Neural progenitor cell (in vitro differentiated cells): ENCODE results near the gene TRIM3. TPM values are rescaled to one million over a fixed set of nuclear protein-coding genes. Genes with fewer than 3 reads are reported as not detected.

ENCODE experiments used
- DNase-seq: peaks from one replicate; pipeline ENCODE4 v3.0.0-alpha.2; 2016; ENCODE audit warnings: low spot score
- H2AFZ ChIP-seq: fragments of 200-600 bp; sonication (generic); replicated peaks from 2 replicates; pipeline ENCODE4 v1.6.1; 2016; ENCODE audit warnings: antibody characterized with exemption
- H3F3A ChIP-seq: fragments of 200-600 bp; sonication (generic); 2 replicates; pipeline ENCODE4 v1.6.1; 2016; ENCODE audit warnings: antibody characterized with exemption, low read depth
- H3K27ac ChIP-seq: fragments of 200-600 bp; sonication (generic); 2 replicates; pipeline ENCODE4 v1.5.1; 2016; ENCODE audit warnings: mild to moderate bottlenecking
- H3K27me3 ChIP-seq: fragments of 200-600 bp; sonication (generic); 2 replicates; pipeline ENCODE4 v1.6.1; 2016; ENCODE audit warnings: mild to moderate bottlenecking, moderate library complexity
- H3K36me3 ChIP-seq: fragments of 200-600 bp; sonication (generic); 2 replicates; pipeline ENCODE4 v1.5.1; 2016
- H3K4me1 ChIP-seq: fragments of 200-600 bp; sonication (generic); 2 replicates; pipeline ENCODE4 v1.6.1; 2016; ENCODE audit warnings: mixed run types
- H3K4me2 ChIP-seq: fragments of 200-600 bp; sonication (generic); 2 replicates; pipeline ENCODE4 v1.6.1; 2016
- H3K4me3 ChIP-seq: fragments of 200-600 bp; sonication (generic); 2 replicates; pipeline ENCODE4 v1.5.1; 2016
- H3K79me2 ChIP-seq: fragments of 200-600 bp; sonication (generic); 2 replicates; pipeline ENCODE4 v1.6.1; 2016; ENCODE audit warnings: low read depth
- H3K9ac ChIP-seq: fragments of 200-600 bp; sonication (generic); 2 replicates; pipeline ENCODE4 v1.6.1; 2016
- H3K9me3 ChIP-seq: fragments of 200-600 bp; sonication (generic); 2 replicates; pipeline ENCODE4 v1.5.1; 2016; ENCODE audit warnings: low read depth
- H4K20me1 ChIP-seq: fragments of 200-600 bp; sonication (generic); 2 replicates; pipeline ENCODE4 v1.6.1; 2016; ENCODE audit warnings: low read depth
- H3K27ac Mint-ChIP-seq: 3 replicates; pipeline ENCODE4 v1.8.0; 2021; ENCODE audit warnings: mixed read lengths
- H3K27me3 Mint-ChIP-seq: 2 replicates; pipeline ENCODE4 v1.8.0; 2022; ENCODE audit warnings: low read depth, mild to moderate bottlenecking, inconsistent platforms, moderate library complexity, mixed read lengths; ENCODE audit not compliant: insufficient read depth
- H3K36me3 Mint-ChIP-seq: 3 replicates; pipeline ENCODE4 v1.8.0; 2021; ENCODE audit warnings: mixed read lengths
- H3K4me1 Mint-ChIP-seq: 3 replicates; pipeline ENCODE4 v1.8.0; 2021; ENCODE audit warnings: mixed read lengths
- H3K4me3 Mint-ChIP-seq: 3 replicates; pipeline ENCODE4 v1.8.0; 2021; ENCODE audit warnings: mild to moderate bottlenecking, moderate library complexity, mixed read lengths
- H3K9me3 Mint-ChIP-seq: 3 replicates; pipeline ENCODE4 v1.8.0; 2020; ENCODE audit warnings: mixed read lengths
- CTCF ChIP-seq: fragments of 200-600 bp; sonication (generic); IDR thresholded peaks from 2 replicates; pipeline ENCODE4 v1.5.1; 2017; ENCODE audit warnings: antibody characterized with exemption, mild to moderate bottlenecking
- EZH2 ChIP-seq: fragments of 200-600 bp; sonication (generic); IDR thresholded peaks from 2 replicates; pipeline ENCODE4 v1.6.1; 2017; ENCODE audit warnings: antibody characterized with exemption, mild to moderate bottlenecking, moderate library complexity
- EZH2phosphoT487 ChIP-seq: fragments of 200-600 bp; sonication (generic); IDR thresholded peaks from 2 replicates; pipeline ENCODE4 v1.6.1; 2017; ENCODE audit warnings: antibody characterized with exemption
- total RNA-seq: library from RNA; depleted of rRNA; stranded (reverse); fragments of >200 nt; gene quantifications from 2 replicates; pipeline ENCODE4 v1.2.3, GENCODE V29; 2015; ENCODE audit warnings: low replicate concordance

The TRIM3 gene
- total RNA-seq, 1 donor from 2014 or later, result 16.1 TPM

GRCh38 chr11:6400431-6401345 lies 73.1 kb downstream of the TRIM3 start:
- Mint-ChIP-seq H3K4me1 (peaks cover 44% of the 10 kb centered on the region), H3K27ac (no peak overlapping the region), H3K36me3 (peaks cover 36% of the 10 kb centered on the region), H3K4me3 (no peak overlapping the region), H3K27me3 (peaks cover 5% of the 10 kb centered on the region), H3K9me3 (no peaks in the 10 kb centered on the region)
- H3K4me2 ChIP-seq, result no peak overlapping the region
- H3K27ac ChIP-seq, result no peak overlapping the region
- H3F3A ChIP-seq, result peaks cover 10% of the 10 kb centered on the region
- no peaks in the 10 kb centered on the region for H3K36me3 ChIP-seq
- H3K4me1 ChIP-seq, result peaks cover 10% of the 10 kb centered on the region
- TF ChIP-seq EZH2 (no peak), EZH2phosphoT487 (no peak), CTCF (no peak)
- no peak for DNase-seq
- H4K20me1 ChIP-seq, result peaks cover 18% of the 10 kb centered on the region
- H3K9ac ChIP-seq, result no peak overlapping the region
- H3K27me3 ChIP-seq, result no peaks in the 10 kb centered on the region
- H3K9me3 ChIP-seq, result no peaks in the 10 kb centered on the region
- H3K79me2 ChIP-seq, result no peaks in the 10 kb centered on the region
- no peak overlapping the region for H3K4me3 ChIP-seq
- H2AFZ ChIP-seq, result no peak overlapping the region

Other genes with a start within 250 kb of the TRIM3 start
- 12.0 and 38.7 TPM in 2 replicates for gene FHIP1B, start 239.3 kb downstream of the TRIM3 start, total RNA-seq
- 0.15 TPM in 1 of 2 replicates, not detected in the other for gene CNGA4, start 234.9 kb downstream of the TRIM3 start, total RNA-seq
- gene CCKBR, start 214.1 kb downstream of the TRIM3 start, total RNA-seq, result 8.2 and 14.3 TPM in 2 replicates
- 2.9 and 12.2 TPM in 2 replicates for gene CAVIN3, start 153.4 kb downstream of the TRIM3 start, total RNA-seq
- 9.4 and 11.3 TPM in 2 replicates for gene SMPD1, start 83.5 kb downstream of the TRIM3 start, total RNA-seq
- gene APBB1, start 54.8 kb downstream of the TRIM3 start, total RNA-seq, result 38.5 and 64.9 TPM in 2 replicates
- 0.56 TPM in 2 replicates for gene HPX, start 33.0 kb downstream of the TRIM3 start, total RNA-seq
- gene ARFIP2, start 7.4 kb upstream of the TRIM3 start, total RNA-seq, result 40.2 and 50.5 TPM in 2 replicates
- gene TIMM10B, start 7.6 kb upstream of the TRIM3 start, total RNA-seq, result 37.2 and 39.8 TPM in 2 replicates
- 5.0 and 8.6 TPM in 2 replicates for gene DNHD1, start 23.3 kb upstream of the TRIM3 start, total RNA-seq
- 12.3 and 16.0 TPM in 2 replicates for gene RRP8, start 129.7 kb upstream of the TRIM3 start, total RNA-seq
- 85.6 and 98.7 TPM in 2 replicates for gene ILK, start 129.8 kb upstream of the TRIM3 start, total RNA-seq
- gene TAF10, start 138.3 kb upstream of the TRIM3 start, total RNA-seq, result 34.1 and 58.0 TPM in 2 replicates
- gene TPP1, start 145.5 kb upstream of the TRIM3 start, total RNA-seq, result 9.9 and 28.8 TPM in 2 replicates
- 4.5 and 9.0 TPM in 2 replicates for gene DCHS1, start 181.9 kb upstream of the TRIM3 start, total RNA-seq
- 24.3 and 30.9 TPM in 2 replicates for gene MRPL17, start 209.4 kb upstream of the TRIM3 start, total RNA-seq